ENCODE results near the gene NPRL2. TPM values are rescaled to one million over a fixed set of nuclear protein-coding genes. Genes with fewer than 3 reads are reported as not detected.

NPRL2 gene
- total and polyA plus RNA-seq, 8 donors, result 16.1 to 33.3 (median 27.1) TPM

DNA sequence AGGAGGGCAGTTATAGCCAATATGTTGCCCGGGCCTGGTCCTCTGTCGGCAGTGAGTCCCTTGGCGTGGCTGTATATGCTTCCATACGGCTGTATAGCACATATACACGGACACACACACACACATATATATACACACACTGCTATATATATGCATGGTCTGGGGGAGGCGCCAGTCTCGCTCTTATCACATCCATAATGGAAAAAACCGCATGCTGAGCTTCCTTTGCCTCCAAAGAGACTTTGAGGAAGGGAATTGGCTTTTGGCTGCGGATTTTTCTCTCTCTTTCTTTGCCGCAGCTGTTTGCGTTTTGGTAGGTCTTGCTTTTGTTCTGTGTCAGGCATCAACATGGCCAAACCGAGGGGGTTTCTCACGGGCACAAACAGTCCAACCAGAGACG is 20.0 kb upstream of the NPRL2 start:
- intact Hi-C loops (cut with DNase I), result loop anchor here in 1 of 2 donors (10.0 kb wide), 1 partner anchor 164 kb away; no protein-coding TSS in a partner anchor
- Histone ChIP-seq H3K27me3 (peaks cover 0 to 3% of the 10 kb centered on the region in 2 donors), H3K27ac (no peak overlapping the region), H3K9me3 (no peaks in the 10 kb centered on the region), H3K4me1 (peaks cover 0 to 4% of the 10 kb centered on the region in 2 donors), H3K4me3 (no peak overlapping the region), H3K36me3 (peaks cover 0 to 4% of the 10 kb centered on the region in 2 donors)
- TF ChIP-seq, protein P1, sequence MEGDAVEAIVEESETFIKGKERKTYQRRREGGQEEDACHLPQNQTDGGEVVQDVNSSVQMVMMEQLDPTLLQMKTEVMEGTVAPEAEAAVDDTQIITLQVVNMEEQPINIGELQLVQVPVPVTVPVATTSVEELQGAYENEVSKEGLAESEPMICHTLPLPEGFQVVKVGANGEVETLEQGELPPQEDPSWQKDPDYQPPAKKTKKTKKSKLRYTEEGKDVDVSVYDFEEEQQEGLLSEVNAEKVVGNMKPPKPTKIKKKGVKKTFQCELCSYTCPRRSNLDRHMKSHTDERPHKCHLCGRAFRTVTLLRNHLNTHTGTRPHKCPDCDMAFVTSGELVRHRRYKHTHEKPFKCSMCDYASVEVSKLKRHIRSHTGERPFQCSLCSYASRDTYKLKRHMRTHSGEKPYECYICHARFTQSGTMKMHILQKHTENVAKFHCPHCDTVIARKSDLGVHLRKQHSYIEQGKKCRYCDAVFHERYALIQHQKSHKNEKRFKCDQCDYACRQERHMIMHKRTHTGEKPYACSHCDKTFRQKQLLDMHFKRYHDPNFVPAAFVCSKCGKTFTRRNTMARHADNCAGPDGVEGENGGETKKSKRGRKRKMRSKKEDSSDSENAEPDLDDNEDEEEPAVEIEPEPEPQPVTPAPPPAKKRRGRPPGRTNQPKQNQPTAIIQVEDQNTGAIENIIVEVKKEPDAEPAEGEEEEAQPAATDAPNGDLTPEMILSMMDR (IDR thresholded peaks at IDR 0.05), result no peak
- no peak for ATAC-seq
- peak in 1 of 4 donors; percentile 47 for DNase-seq

DNA sequence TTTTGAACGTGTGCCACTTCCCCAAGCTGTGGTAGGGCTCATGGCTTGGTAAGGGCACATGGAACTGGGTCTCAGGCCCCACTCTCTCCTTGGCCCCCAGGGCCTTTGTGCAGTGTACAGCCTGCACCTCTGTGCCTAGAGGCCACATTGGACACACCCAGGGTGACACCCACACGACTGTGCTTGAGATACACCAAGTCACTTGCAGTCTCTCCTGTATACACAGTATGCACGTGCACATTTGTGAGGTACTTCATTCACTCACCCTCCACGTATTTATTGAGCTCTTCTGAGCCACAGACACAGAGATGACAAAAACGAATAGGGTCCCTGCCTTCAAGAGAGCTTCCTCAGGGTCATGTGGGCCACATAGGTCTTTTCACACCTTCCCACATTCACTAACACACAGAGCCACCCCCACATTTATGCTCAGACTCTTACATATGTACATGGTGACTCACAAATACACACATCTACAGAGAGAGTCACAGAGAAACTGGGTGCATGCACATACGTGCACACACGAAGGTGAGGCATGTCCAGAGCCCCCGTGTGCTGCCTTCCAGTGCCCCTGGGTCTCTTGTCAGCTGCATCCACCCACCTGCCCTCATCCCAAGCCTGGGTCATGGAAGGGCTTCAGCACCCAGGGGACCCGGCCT is 18.6 kb upstream of the NPRL2 start:
- H3K27me3 ChIP-seq, result peaks cover 0 to 3% of the 10 kb centered on the region in 2 donors
- no peaks in the 10 kb centered on the region for H3K9me3 ChIP-seq
- no peak overlapping the region for H3K4me3 ChIP-seq
- H3K27ac ChIP-seq, result no peak overlapping the region
- ATAC-seq (no peak), DNase-seq (no peak)
- intact Hi-C loops (cut with DNase I), result no loop called here
- H3K36me3 ChIP-seq, result peaks cover 0 to 4% of the 10 kb centered on the region in 2 donors
- TF ChIP-seq, protein P1 (IDR thresholded peaks at IDR 0.05), result no peak
- peaks cover 0 to 14% of the 10 kb centered on the region in 2 donors for H3K4me1 ChIP-seq

DNA sequence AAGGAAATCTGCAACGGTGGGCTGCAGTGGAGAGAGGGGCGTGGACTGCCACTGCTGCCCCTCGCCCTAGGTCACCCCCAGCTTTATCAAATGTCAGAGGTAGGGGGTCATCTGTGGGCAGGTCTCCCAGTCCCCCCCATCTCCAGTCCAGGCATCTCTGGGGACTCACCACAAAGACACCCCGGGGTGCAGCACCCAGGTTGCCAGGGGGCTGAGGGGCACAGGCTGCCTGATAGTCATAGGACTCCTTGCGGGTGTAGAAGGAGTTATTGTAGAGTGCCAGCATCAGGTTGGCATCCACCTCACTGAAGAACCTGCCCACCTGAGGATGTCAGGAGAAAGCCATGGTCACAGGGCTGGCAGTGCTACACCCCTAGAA is 15.3 kb upstream of the NPRL2 start:
- H3K4me1 ChIP-seq, result peaks cover 0 to 14% of the 10 kb centered on the region in 2 donors
- intact Hi-C loops (cut with DNase I), result no loop called here
- peak in 1 of 4 donors; percentile 72 for DNase-seq
- ATAC-seq, result no peak
- peaks cover 0 to 4% of the 10 kb centered on the region in 2 donors for H3K36me3 ChIP-seq
- no peak overlapping the region for H3K27ac ChIP-seq
- peak overlapping the region in 1 of 2 donors; percentile 48 for H3K4me3 ChIP-seq
- TF ChIP-seq, protein P1 (IDR thresholded peaks at IDR 0.05), result no peak
- no peaks in the 10 kb centered on the region for H3K9me3 ChIP-seq
- peaks cover 0 to 3% of the 10 kb centered on the region in 2 donors for H3K27me3 ChIP-seq

DNA sequence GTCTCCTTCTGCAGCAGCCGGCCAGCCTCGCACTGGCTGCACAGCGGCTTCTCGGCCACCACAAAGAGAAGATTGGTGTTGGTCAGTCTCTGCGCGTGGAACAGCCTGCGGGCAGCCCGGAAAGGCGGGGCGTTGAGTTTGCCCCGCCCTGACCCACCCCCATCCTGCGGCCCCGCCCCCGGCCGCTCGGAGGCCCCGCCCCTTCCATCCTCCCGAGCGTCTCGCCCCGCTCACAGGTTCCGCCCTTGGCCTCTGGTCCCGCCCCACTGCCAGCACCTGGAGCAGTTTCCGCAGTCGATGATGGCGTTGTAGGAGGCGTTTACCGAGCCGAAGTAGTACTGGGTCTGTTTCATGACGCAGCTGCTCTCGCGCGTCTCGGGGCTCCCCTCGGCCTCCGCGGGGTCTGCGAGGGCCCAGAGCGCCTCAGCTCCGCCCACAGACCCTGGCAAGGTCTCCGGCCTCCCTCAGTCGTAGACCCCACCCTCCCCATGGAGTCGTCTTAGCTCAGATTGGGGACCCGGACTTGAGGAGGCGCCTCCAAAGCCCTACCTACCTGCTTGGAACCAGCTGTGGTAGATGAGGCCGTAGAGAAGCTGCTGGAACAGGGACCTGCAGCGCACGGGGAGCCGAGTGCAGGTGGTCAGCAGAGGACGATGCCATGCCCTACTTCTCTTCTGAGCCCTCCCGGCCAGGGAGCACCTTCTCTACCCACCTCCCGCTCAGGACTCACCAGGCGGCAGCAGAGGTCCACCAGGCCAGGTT is 14.7 kb upstream of the NPRL2 start:
- peak; percentile 76 for ATAC-seq
- Histone ChIP-seq H3K4me1 (peaks cover 0 to 14% of the 10 kb centered on the region in 2 donors), H3K4me3 (peak overlapping the region; percentile 29 to 48), H3K36me3 (peaks cover 0 to 4% of the 10 kb centered on the region in 2 donors), H3K27ac (peak overlapping the region in 1 of 2 donors; percentile 13), H3K9me3 (no peaks in the 10 kb centered on the region), H3K27me3 (peaks cover 0 to 3% of the 10 kb centered on the region in 2 donors)
- DNase-seq, result peak; percentile 49 to 96 (median 86)
- intact Hi-C loops (cut with DNase I), result no loop called here
- TF ChIP-seq, protein P1 (IDR thresholded peaks at IDR 0.05), result no peak

DNA sequence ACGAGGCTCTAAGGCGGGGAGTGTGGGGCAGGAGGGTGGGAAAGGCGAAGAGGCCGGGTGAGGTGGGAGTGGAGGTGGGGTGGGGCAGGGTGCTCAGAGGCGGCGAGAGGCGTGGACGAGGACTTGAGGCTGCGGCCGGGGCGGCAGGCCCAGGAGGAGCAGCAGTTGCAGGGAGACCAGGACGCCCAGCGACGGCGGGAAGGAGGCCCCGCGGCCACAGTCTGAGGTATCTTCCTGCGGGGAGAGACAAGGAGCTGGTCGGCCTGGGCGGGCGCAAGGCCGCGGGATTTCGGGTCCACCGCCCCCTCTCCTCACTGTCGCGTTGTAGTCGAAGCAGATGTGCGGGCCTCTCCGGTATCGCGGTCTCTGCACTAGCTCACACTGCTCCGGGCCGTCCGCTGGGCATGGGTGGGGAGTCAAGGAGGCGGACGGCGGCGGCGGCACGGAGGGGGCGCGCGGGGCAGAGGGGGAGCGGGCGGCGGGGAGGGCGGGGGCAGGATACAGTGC is 14.1 kb upstream of the NPRL2 start:
- peak; percentile 12 for ATAC-seq
- TF ChIP-seq, protein P1 (IDR thresholded peaks at IDR 0.05), result no peak
- intact Hi-C loops (cut with DNase I), result no loop called here
- peak overlapping the region; percentile 29 to 48 for H3K4me3 ChIP-seq
- DNase-seq, result peak in 1 of 4 donors; percentile 84
- H3K36me3 ChIP-seq, result no peaks in the 10 kb centered on the region
- H3K27ac ChIP-seq, result peak overlapping the region in 1 of 2 donors; percentile 13
- H3K27me3 ChIP-seq, result no peaks in the 10 kb centered on the region
- peaks cover 0 to 14% of the 10 kb centered on the region in 2 donors for H3K4me1 ChIP-seq
- no peaks in the 10 kb centered on the region for H3K9me3 ChIP-seq

Data from left lung (tissue), 10 donors.